ENCODE data around the gene RPL36A.

DNA sequence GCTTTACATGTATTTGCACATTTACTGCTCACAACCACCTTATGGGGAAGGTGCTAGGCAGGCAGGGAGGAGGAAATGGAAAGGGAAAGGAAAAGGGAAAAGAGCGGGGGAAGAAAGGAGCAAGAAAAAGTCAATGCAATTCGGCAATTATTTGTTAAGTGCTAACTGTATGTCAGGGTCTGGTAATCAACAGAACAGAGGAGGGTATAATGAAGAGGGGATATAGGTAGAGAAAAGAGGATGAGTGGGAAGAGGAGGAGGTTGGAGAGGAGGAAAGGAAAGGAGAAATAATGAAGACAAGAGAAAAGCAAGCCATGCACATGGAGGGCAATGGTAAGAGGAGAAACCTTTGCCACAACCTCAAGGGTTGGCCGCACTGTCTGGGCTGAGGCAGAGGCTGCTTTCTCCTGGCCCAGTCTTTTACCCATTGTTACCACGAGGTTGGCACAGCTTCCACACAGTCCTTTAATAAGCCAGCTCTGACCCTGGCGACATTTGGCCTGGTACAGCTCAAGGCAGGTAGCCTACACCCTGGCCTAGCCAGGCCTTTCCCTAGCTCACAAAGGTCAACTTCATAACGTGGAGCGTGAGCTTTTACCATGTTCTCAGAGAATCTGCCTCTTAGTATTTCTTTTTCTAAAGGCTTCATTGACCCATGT, 5.7 kb upstream of the RPL36A start:
- TF ChIP-seq POLR2AphosphoS5 (IDR thresholded peaks at IDR 0.05; ENCODE audit: borderline replicate concordance, low read depth, low read length) (no peak), EZH2 (IDR thresholded peaks at IDR 0.05) (no peak)

Measured in SK-N-MC (cell line).